DMS 273 treated with DMSO at 0.1 percent for 48 hours (cell line): ENCODE data around the gene PIGN.

ENCODE experiments used
- DNase-seq: peaks from one replicate; lab custom pipeline; 2025; lab: John Stamatoyannopoulos, UW

Gene PIGN, protein sequence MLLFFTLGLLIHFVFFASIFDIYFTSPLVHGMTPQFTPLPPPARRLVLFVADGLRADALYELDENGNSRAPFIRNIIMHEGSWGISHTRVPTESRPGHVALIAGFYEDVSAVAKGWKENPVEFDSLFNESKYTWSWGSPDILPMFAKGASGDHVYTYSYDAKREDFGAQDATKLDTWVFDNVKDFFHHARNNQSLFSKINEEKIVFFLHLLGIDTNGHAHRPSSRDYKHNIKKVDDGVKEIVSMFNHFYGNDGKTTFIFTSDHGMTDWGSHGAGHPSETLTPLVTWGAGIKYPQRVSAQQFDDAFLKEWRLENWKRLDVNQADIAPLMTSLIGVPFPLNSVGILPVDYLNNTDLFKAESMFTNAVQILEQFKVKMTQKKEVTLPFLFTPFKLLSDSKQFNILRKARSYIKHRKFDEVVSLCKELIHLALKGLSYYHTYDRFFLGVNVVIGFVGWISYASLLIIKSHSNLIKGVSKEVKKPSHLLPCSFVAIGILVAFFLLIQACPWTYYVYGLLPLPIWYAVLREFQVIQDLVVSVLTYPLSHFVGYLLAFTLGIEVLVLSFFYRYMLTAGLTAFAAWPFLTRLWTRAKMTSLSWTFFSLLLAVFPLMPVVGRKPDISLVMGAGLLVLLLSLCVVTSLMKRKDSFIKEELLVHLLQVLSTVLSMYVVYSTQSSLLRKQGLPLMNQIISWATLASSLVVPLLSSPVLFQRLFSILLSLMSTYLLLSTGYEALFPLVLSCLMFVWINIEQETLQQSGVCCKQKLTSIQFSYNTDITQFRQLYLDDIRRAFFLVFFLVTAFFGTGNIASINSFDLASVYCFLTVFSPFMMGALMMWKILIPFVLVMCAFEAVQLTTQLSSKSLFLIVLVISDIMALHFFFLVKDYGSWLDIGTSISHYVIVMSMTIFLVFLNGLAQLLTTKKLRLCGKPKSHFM

DNA sequence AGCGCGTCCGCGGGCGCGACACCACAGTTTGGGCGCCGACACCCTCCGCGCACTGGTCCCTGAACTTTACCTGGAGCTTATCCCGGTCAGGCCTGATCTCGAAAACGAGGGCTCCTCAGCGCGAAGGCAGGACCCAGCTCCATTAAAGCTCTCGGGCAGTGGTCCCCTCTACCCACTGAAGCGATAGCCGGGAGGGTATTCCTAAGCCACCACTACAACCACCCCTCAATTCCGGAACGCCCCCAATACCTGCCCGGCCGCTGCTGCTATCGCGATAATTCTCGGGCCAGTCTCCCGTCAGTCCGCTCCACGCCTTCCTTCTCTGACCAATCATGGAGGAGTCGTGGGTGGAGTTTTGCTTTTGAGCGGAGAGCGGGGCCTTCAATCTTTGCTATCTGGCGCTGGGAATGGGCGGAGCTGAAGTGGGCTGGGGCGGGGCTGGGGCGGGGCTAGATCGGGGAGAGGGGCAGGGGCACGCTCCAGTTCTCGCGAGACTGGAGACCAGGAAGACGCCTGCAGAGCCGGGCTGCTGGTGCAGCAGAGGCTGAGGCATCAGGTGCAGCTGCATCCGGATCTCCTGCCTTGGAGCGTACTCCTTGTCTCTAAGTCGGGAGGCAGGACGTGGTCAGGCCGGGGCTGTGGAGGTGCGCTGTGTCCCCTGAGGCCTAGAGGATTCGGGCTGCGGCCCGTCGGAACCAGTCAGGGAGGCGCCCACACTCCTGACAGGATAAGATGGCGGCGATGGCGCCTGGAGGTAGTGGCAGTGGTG lies at the start of gene PIGN, which contains the start of gene RELCH:
Gene PIGN (minus strand): TSS at position 283 of the 769 bp plus-strand sequence. CDS start 25,703 bp downstream, outside the sequence.
Gene RELCH (plus strand): TSS at position 482 of the 769 bp plus-strand sequence. CDS start 251 bp downstream, at position 733.
- peak; percentile 97 for DNase-seq

DNA sequence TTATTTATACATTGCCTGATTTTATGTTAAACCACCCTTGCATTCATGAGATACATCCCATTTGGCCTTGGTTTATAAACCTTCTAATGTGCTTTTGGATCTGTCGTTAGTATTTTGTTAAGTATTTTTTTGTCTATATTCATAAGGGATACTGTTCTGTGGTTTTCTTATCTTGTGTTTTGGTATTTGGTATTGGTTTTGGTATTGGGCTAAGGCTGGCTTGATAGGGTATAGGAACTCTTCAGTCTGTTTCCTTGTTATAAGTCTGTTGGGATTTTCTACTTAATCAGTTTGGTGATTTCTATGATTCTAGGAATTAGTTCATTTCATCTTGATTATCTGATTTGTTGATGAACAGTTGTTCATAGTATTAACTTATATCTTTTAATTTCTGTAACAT lies 49.4 kb upstream of the PIGN start:
- no peak for DNase-seq

DNA sequence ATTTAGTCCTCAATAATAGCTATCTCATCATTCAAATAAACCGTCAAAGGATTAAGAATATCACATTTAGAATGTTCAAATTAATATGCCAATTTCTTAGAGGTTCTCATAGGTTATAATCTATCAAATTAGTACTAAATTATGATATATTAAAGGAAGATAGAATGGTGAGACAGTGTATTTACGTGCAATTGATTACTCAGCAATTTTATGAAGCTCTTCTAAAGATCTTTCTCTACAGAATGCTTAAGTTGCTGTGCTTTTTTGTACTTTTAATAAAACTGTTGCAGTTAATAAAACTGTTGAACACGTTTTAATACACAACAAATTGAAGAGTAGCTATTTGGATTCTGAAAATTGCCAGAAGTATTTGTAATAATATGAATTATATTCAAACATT lies 39.2 kb upstream of the PIGN start:
- DNase-seq = no peak

DNA sequence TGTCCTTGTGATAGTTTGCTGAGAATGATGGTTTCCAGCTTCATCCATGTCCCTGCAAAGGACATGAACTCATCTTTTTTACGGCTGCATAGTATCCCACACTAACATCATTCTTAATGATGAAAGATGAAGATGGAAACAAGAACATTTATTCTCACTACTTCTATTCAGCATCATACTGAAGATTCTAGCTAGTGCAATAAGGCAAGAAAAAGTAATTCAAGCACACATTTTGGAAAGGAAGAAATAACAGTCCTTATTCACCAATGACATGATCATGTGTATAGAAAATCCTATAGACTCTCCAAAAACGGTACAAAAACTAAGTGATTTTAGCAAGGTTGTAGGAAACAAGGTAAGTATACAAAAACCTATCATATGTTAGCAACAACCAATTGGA lies 37.4 kb upstream of the PIGN start:
- no peak for DNase-seq

DNA sequence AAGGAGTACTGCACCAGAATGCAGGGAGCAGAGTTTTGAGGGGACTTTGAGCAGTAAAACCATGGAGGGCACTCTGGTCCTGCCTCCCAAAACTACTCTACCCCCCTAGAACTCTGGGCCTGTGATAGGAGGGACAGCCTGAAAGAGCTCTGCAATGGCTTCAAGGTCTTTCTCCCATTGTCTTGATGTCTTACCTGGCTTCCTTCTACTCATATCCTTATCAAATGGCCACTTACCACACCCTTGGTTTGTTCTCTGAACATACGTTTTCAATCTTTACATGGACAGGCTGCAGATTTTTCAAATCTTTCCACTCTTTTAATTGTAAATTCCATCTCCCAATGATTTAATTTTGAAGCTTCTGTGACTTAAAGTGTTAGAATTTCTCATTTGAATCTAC lies 27.9 kb upstream of the PIGN start:
- no peak for DNase-seq

DNA sequence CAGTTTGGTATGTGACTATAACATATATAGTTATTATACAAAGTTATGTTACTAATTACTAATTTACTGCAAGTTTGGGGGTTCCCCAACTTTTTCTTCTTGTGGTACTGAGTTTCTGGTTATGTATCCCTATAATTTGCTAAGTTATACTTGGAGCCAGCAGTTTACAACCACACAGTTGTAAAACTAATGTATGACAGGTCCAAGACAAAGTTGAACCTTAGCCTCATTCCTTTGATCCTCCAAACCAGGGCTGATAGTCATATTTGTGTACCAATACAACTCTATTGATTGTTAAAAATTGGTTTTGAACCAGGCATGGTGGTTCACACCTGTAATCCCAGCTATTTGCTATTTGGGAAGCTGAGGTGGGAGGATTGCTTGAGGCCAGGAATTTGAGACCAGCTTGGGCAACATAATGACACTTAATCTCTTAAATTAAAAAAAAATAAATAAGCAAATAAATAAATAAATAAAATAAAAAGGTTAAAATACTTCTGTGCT lies 24.5 kb upstream of the PIGN start:
- no peak for DNase-seq

DNA sequence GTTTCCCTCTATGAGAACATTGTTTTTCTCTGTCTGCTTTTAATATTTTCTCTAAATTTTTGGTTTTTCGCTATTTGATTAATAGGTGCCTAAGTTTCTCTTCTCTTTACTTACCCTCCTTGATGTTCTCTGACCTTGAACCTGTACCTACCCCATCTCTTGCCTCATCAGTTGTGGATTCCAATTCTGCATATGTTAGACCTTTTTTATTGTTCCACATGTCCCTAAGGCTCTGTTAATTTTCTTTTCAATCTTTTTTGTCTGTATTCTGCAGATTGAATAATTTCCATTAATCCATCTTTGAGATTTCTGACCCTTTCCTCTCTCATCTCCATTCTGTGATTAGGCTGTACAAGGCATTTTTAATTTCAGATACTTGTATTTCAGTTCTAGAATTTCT lies 23.3 kb upstream of the PIGN start:
- no peak for DNase-seq

DNA sequence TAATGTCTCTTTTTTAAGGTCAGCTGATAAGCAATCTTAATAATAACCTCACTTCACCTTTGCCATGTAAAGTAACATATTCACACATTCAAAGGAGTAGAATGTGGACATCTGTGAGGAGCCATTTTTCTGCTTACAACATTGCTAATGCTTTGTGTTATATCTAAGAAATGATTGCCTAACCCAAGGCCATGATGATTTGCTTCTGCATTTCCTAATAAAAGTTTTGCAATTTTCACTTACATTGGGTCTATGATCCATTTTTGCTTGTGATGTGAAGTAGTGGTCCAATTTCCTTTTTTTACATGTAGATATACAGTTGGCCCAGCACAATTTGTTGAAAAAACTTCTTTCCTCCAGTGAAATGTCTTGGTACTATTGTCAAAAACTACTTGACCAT lies 22.2 kb upstream of the PIGN start:
- no peak for DNase-seq

DNA sequence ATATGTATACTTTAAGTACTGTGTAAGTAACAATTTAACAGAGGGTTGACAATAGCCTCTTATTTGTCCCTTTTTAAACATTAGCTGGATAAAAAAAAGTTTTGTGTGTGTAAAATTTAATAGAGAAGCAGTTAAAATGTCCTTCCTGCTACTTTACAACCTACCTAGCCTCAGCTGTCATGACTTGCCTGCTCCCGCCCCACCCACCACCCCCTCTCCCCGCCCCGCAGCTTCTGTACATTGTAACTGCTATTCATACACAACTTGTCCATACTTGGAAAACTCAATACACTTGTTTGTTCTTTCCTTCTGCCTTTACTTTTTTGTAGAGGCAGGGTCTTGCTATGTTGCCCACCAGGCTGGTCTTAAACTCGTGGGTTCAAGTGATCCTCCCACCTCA lies 19.7 kb upstream of the PIGN start:
- no peak for DNase-seq

DNA sequence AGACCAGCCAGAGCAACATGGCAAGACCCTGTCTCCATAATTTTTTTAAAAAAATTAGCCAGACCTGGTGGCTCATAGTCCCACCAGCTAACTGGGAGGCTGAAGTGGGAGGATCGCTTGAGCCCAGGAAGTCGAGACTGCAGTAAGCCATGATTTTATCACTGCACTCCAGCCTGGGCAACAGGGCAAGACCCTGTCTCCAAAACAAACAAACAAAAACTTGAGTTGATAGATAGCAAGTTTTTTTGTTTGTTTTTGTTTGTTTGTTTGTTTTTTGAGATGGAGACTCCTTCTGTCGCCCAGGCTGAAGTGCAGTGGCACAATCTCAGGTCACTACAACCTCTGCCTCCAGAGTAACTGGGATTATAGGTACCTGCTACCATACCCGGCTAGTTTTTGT lies 19.0 kb upstream of the PIGN start:
- no peak for DNase-seq

DNA sequence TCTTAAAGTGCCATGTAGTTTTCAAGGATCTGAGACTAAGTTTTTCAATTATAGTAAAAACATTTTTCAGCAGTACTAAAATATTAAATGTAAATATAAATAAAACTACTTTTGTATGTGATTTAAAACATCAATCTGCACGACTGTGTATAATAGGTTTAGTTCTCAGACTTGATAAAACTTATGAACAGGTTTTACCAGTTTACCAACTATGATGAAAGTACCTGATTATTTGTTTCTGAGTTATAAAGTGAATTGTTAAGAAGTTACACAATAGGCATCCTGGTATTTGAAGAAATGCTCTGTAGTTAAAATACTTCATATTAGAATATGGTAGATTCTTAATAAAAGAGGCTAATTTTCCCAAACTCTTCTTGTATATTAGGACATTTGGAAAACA lies 15.0 kb upstream of the PIGN start:
- DNase-seq = no peak

DNA sequence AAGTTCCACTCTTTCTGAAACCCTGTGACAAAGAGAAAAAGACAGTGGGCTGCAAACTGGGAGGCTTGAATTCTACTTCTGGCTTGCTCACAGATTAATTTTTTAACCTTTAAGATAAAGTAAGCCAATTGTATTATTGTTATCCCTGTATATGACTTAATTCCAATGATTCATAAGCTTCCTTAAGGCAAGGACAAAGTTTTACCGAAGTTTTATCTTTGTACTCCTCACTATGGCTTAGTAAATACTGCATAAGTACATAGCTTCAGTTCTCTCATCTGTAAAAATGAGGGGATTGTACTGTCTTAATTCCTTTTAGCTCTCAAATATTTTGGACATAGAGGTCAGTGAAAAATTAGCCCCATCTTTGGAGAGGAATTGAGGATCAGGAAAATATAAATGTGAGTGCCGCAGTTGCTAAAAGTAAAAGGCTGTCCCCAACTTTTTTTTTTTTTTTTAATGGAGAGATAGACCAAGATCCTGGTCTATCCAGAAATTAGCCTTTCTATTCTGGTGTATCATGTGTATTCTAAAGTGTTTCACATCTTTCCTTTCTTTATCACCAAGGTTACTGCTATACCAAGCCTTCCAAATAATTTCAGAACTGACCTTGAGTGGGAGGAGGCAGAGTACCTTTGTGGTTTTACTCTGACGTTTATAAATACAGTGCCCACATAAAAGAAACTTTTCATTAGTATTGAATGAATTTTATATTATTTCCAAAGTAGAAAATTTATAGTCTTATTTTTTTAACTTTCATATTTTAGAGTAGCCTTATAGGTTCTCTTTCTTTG lies 13.5 kb upstream of the PIGN start:
- DNase-seq = no peak

DNA sequence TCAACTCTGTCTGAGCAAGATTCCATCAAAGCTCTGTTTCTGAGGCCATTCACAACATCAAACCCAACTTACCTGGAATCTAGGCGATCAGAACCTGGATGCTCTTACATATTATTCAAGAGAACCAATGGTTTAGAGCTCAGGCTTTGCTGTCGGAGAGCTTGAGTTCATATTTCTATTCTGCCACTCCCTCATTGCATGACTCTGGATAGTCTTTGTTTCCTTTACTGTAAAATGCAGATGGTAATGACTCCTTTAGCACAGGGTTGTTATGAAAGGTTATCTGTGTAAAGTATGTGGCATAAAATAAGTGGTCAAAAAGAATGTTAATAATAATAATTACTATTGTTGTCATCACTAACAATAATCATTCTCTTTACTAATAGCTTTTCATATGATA lies 12.8 kb upstream of the PIGN start:
- DNase-seq = no peak

DNA sequence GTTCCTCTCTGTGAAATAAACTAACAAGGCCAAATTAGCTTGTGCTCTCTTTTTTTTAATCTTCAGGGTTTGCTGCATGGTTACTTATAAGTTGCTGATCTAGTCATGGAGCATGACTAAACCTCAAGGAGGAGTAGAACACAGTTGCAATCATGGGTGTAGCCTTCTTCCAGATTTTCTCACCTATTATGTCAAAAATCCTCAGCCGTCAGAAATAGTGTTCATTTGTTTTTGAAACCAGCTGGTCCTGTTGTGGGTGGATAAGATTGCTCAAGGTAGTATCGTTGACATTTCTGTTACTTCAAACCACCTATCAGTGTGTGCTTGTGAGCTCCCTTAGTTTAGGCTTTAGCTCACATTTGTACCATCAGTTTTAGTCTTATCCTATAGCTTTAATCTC lies 11.4 kb upstream of the PIGN start:
- DNase-seq = no peak

DNA sequence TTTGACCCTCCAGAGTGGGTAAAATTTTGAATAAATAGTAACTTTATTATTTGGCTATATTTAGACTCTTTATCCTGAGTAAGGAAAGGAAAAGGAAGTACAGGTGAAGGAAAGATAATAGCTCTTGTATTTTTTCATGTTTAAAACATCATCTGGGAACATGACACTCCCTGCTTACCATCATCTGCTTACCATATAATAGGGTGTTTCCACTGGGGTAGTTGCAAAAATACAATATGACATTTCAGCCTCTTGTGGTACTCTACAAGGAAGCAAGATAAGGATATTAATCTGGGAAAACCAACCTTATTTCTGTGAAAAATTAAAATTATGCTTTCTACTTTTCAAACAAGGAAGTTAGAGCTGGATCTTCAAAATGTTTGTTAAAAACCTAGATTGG lies 10.1 kb upstream of the PIGN start:
- DNase-seq = no peak

DNA sequence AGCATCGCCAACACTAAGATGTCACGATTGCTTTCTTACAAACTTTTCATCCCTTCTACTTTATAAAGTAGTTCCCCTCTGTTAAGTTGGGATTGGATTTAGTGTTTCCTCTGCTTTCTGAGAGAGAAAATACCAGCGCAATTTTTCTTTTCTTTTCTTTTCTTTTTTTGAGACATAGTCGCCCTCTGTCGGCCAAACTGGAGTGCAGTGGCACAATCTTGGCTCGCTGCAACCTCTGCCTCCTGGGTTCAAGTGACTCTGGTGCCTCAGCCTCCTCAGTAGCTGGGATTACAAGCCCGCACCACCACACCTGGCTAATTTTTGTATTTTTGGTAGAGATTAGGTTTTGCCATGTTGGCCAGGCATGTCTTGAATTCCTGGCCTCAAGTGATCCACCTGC lies 9.2 kb upstream of the PIGN start:
- no peak for DNase-seq

DNA sequence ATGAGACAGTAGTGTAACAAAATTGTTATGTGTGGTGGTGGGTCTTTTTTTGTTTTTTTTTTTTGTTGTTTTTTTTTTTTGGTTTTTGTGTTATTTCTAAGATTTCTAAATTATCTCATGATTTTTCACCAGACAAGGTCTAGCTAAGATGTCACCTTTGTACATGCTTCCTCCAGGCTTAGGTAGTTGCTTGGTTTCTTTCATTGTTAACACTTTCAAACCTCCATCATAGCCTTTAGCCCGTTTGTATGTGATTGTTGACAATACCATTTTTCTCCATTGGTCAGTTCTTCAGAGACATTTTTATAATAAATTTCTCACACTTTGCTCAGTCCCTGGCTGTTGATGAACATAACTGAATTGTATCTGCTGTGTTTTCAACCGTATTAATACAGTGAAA lies 2.4 kb upstream of the PIGN start:
- DNase-seq = no peak

DNA sequence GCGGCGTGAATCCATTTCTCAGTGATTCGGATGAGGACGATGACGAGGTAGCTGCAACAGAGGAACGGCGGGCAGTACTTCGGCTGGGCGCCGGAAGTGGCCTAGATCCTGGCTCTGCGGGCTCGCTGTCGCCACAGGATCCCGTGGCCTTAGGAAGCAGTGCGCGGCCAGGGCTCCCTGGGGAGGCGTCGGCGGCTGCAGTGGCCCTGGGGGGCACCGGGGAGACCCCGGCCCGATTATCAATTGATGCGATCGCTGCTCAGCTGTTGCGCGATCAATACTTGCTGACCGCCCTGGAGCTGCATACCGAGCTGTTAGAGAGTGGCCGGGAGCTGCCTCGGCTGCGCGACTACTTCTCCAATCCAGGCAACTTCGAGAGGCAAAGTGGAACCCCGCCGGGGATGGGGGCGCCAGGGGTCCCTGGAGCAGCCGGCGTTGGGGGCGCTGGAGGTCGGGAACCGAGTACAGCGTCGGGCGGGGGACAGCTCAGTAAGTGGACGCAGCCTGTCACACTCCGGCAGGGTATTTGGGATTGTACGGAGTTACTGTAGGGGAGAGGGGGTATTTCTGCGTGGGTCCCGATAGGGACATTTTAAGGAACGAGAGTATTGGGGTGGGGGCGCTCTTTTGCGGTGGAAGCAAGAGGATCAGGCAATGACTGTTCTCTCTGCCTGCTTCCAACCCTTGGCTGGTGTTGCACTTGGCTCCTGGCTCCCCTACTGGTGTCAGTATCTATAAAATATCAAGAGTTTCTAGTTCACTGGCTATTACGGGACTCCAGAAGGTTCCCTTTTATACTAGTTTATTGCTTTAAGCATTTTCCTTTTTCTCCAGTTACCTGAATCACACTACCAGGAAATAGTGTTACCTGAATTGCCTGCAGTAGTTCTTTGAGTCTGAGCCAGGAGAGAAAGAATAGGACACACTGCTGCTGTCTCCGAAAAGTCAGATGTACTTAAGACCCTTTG lies 971 bp upstream of the PIGN start:
- peak; percentile 12 for DNase-seq

DNA sequence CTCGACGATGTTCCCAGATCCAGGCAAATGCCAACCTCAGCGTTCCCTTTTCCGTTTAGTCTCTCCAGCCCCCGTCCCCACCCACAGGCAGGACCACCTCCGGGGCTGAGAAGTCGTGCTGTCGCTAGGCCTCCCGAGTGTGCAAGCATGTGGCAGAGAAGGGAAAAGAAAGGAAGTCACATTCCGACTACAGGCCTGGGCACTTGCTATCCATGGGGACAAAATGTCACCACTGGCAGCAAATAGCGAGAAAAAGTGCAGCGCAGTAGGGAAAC lies 420 bp downstream of the PIGN start:
- no peak for DNase-seq

DNA sequence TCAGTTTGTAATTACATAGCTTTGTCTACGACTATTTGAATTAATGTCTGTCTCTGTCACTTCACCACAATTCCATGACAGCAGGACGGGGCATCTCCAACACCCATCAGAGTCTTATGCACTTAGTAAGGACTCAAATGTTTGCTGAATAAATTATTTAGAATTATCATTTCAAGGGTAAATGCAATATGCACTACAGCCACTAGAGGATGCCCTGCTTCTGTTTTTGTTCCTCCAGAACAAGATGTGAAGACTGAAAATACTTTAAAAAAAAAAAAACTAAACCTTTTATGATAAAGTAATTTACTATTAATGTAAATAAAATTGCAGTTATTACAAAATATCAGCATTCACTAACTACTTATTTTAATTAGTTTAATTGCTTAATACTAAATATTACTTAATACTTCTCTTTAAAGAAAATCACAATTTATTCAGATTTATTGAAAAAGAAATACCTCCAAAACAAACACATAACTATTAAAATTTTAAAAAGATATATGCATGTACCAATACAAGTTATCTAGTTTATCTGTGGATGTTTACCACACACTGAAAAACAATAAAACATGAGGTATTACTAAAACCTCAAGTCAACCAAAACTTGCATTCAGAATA lies 3.2 kb downstream of the PIGN start:
- no peak for DNase-seq
